ENCODE data around the gene SIRT3. TPM values are rescaled to one million over a fixed set of nuclear protein-coding genes. Genes with fewer than 3 reads are reported as not detected.
A peak's percentile ranks its signal among the peaks of the same experiment; 100 is the strongest.

SIRT3 gene
- total RNA-seq, 4 donors from 2014 or later, result 2.5 to 8.3 (median 6.1) TPM

DNA sequence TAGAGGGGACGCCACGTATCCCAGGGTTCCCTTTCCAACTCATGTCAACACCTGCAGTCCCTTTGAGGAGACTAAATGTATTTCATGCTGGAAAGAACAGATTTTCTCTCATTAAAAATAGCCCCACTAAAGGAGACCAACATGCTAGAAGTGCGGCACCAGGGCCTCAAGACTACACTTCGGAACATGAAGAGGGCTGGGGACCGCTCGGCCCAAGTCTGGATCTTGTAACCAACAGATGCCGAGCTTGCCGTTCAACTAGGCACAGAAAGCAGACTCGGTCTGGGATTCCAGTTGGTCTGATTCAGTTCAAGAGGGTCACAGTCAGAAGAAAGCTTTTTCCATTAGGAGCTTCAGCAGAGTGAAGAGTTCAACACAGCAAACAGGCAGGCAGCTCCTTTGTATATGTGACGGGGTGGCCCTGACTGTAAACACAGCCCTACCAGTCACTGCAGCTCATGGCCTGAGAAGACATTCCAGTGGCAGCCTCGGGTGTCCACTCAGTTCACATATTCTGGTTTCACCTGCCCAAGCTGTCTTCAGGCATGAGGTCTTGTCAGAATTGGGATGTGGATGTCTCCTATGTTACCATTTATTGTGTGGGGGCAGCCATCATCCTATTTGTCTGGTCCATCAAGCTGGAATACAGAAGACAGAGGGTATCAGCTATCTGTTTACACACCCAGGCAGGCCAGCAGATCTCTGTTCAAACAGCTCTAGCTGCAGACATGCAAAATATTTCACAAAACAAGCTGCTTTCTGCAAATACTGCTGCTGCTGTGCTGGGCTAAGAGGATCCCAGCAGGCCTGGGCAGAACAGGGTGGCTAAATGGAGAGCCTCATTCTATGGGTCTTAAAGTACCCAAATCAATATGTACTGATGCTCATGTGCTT is 19.8 kb downstream of the SIRT3 start:
- H3K36me3 ChIP-seq, result peaks cover 28 to 71% (median 37%) of the 10 kb centered on the region in 3 donors
- no peak for TF ChIP-seq POLR2A (IDR thresholded peaks at IDR 0.05)
- TF ChIP-seq, protein P1, sequence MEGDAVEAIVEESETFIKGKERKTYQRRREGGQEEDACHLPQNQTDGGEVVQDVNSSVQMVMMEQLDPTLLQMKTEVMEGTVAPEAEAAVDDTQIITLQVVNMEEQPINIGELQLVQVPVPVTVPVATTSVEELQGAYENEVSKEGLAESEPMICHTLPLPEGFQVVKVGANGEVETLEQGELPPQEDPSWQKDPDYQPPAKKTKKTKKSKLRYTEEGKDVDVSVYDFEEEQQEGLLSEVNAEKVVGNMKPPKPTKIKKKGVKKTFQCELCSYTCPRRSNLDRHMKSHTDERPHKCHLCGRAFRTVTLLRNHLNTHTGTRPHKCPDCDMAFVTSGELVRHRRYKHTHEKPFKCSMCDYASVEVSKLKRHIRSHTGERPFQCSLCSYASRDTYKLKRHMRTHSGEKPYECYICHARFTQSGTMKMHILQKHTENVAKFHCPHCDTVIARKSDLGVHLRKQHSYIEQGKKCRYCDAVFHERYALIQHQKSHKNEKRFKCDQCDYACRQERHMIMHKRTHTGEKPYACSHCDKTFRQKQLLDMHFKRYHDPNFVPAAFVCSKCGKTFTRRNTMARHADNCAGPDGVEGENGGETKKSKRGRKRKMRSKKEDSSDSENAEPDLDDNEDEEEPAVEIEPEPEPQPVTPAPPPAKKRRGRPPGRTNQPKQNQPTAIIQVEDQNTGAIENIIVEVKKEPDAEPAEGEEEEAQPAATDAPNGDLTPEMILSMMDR (IDR thresholded peaks at IDR 0.05), result no peak
- no peak overlapping the region for H3K27ac ChIP-seq
- peaks cover 0 to 13% (median 3%) of the 10 kb centered on the region in 3 donors for H3K4me1 ChIP-seq
- intact Hi-C loops (cut with DNase I), result no loop called here
- no peak for DNase-seq
- no peaks in the 10 kb centered on the region for H3K9me3 ChIP-seq
- no peaks in the 10 kb centered on the region for H3K27me3 ChIP-seq
- 80 to 82% methylated on average over 1 to 9 of the region's 11 CpGs for WGBS, 2 donors
- no peak overlapping the region for H3K4me3 ChIP-seq

DNA sequence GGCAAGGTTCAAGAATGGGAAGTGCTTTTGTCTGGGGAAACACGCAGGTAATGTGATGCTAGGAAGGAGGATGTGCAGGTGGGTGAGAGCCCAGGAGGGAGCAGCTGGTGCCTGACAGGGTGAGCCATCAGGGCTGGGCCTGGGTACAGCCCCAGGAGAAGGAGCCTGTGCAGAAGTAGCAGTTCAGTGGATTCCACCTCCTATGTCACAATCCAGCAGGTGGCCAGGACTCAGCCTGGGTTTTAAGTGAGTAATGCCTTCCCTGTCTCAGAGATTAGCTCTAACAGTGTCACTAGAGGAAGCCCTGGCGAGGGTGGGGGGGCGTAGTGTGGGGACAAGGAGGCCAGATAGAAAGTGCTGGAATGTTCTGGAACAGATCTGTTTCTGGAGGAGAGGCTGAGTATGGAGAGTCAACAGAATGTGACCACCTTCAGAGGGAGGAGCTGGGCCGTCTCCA is 20.5 kb downstream of the SIRT3 start:
- WGBS, 2 donors, result 81 to 86% methylated on average over 4 of the region's 4 CpGs
- H3K36me3 ChIP-seq, result peaks cover 35 to 78% (median 41%) of the 10 kb centered on the region in 3 donors
- no peak for DNase-seq

DNA sequence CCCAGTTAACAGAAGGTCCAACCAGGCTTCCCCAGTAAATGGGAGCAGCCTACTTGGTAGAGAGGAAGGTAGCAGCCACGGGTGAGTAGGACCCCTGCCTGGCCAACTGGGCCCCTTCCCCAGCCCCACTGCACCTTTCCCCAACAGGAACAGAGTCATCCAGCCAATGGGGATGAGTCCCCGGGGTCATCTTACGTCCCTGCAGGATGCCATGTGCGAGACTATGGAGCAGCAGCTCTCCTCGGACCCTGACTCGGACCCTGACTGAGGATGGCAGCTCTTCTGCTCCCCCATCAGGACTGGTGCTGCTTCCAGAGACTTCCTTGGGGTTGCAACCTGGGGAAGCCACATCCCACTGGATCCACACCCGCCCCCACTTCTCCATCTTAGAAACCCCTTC is 22.1 kb downstream of the SIRT3 start:
- TF ChIP-seq POLR2A (IDR thresholded peaks at IDR 0.05), result no peak
- TF ChIP-seq, protein P1 (IDR thresholded peaks at IDR 0.05), result no peak
- intact Hi-C loops (cut with DNase I), result no loop called here
- DNase-seq, result no peak
- H3K9me3 ChIP-seq, result no peaks in the 10 kb centered on the region
- H3K27ac ChIP-seq, result no peak overlapping the region
- H3K36me3 ChIP-seq, result peaks cover 35 to 86% (median 52%) of the 10 kb centered on the region in 3 donors
- H3K4me1 ChIP-seq, result peaks cover 13 to 36% (median 20%) of the 10 kb centered on the region in 3 donors
- no peaks in the 10 kb centered on the region for H3K27me3 ChIP-seq
- no peak overlapping the region for H3K4me3 ChIP-seq
- WGBS, 2 donors, result 61 to 87% methylated on average over 3 to 5 of the region's 7 CpGs

More for the DNA sequence above, 20.5 kb downstream of the SIRT3 start:
- peak overlapping the region in 1 of 4 donors; percentile 6 for H3K27ac ChIP-seq
- intact Hi-C loops (cut with DNase I), result no loop called here
- peaks cover 0 to 21% (median 4%) of the 10 kb centered on the region in 3 donors for H3K4me1 ChIP-seq
- no peak overlapping the region for H3K4me3 ChIP-seq
- TF ChIP-seq, protein P1 (IDR thresholded peaks at IDR 0.05), result no peak
- TF ChIP-seq POLR2A (IDR thresholded peaks at IDR 0.05), result no peak
- H3K9me3 ChIP-seq, result no peaks in the 10 kb centered on the region
- H3K27me3 ChIP-seq, result no peaks in the 10 kb centered on the region

DNA sequence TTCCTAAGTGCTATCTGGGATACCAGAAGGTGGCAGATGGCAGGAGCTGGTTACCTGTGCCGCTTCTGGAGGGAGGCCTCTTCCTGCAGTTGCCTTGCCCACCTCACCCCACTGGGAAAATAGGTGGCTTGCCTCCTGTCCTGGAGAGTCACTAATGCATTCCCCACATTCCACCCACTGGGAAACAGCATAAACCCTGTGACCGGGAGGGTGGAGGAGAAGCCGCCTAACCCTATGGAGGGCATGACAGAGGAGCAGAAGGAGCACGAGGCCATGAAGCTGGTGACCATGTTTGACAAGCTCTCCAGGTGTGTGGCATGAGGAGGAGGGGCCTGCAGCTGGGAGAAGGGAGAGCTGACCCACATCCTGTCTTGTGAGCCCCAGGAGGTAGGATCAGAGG is 23.0 kb downstream of the SIRT3 start:
- no peak overlapping the region for H3K27ac ChIP-seq
- TF ChIP-seq, protein P1 (IDR thresholded peaks at IDR 0.05), result no peak
- no peak for TF ChIP-seq POLR2A (IDR thresholded peaks at IDR 0.05)
- H3K4me1 ChIP-seq, result peaks cover 13 to 39% (median 20%) of the 10 kb centered on the region in 3 donors
- peaks cover 35 to 77% (median 52%) of the 10 kb centered on the region in 3 donors for H3K36me3 ChIP-seq
- H3K27me3 ChIP-seq, result no peaks in the 10 kb centered on the region
- no peak for DNase-seq
- H3K4me3 ChIP-seq, result no peak overlapping the region
- no peaks in the 10 kb centered on the region for H3K9me3 ChIP-seq
- 83 to 100% methylated on average over 1 of the region's 4 CpGs for WGBS, 2 donors
- intact Hi-C loops (cut with DNase I), result no loop called here

All from esophagus squamous epithelium (tissue), 5 donors.